Trophoblast cell (in vitro differentiated cells and primary cell): ENCODE measurements around the gene TUB.

Source experiments
- DNase-seq, 2 donors: peaks; one replicate each; pipeline ENCODE4 v3.0.0-alpha.2; 2016
- H2AFZ ChIP-seq: 2 replicates; pipeline ENCODE4 v1.6.1; 2013; ENCODE audit warnings: low read length, moderate library complexity, mild to moderate bottlenecking; ENCODE audit not compliant: insufficient read depth, poor library complexity
- H2AK5ac ChIP-seq: 2 replicates; pipeline ENCODE4 v1.6.1; 2013; ENCODE audit warnings: mild to moderate bottlenecking, low read length
- H2BK120ac ChIP-seq: 2 replicates; pipeline ENCODE4 v1.6.1; 2013; ENCODE audit warnings: low read length, mild to moderate bottlenecking, moderate library complexity; ENCODE audit not compliant: insufficient read depth, poor library complexity
- H2BK12ac ChIP-seq: 2 replicates; pipeline ENCODE4 v1.6.1; 2013; ENCODE audit warnings: mild to moderate bottlenecking, low read length, moderate library complexity
- H2BK5ac ChIP-seq: 2 replicates; pipeline ENCODE4 v1.6.1; 2013; ENCODE audit warnings: low read length, low read depth, moderate library complexity, mild to moderate bottlenecking; ENCODE audit not compliant: poor library complexity
- H3K14ac ChIP-seq: 2 replicates; pipeline ENCODE4 v1.6.1; 2013; ENCODE audit warnings: mild to moderate bottlenecking, low read length
- H3K18ac ChIP-seq: 2 replicates; pipeline ENCODE4 v1.6.1; 2013; ENCODE audit warnings: mild to moderate bottlenecking, low read length
- H3K23ac ChIP-seq: 2 replicates; pipeline ENCODE4 v1.6.1; 2013; ENCODE audit warnings: low read length
- H3K27ac ChIP-seq: 2 replicates; pipeline ENCODE4 v1.5.1; 2013; ENCODE audit warnings: low read depth, mild to moderate bottlenecking, inconsistent platforms, low read length, moderate library complexity
- H3K27me3 ChIP-seq: 2 replicates; pipeline ENCODE4 v1.6.1; 2013; ENCODE audit warnings: inconsistent platforms, mild to moderate bottlenecking, low read length, moderate library complexity; ENCODE audit not compliant: insufficient read depth
- H3K36me3 ChIP-seq, 2 experiments: 1 replicate in 1 of 2; 2 replicates in 1 of 2; pipeline ENCODE4 v1.6.1; 2013; ENCODE audit warnings: low read length in 2 of 2, mild to moderate bottlenecking in 2 of 2, moderate library complexity in 1 of 2; ENCODE audit not compliant: insufficient read depth in 2 of 2, control insufficient read depth in 1 of 2
- H3K4ac ChIP-seq: 2 replicates; pipeline ENCODE4 v1.6.1; 2013; ENCODE audit warnings: low read depth, mild to moderate bottlenecking, low read length, moderate library complexity
- H3K4me1 ChIP-seq, 2 experiments: 1 replicate in 1 of 2; 2 replicates in 1 of 2; pipeline ENCODE4 v1.6.1; 2013; ENCODE audit warnings: low read length in 2 of 2, mild to moderate bottlenecking in 2 of 2, moderate library complexity in 1 of 2; ENCODE audit not compliant: insufficient read depth in 2 of 2, control insufficient read depth in 1 of 2
- H3K4me2 ChIP-seq: 2 replicates; pipeline ENCODE4 v1.6.1; 2013; ENCODE audit warnings: inconsistent platforms, mild to moderate bottlenecking, low read length, moderate library complexity
- H3K4me3 ChIP-seq: 2 replicates; pipeline ENCODE4 v1.5.1; 2013; ENCODE audit warnings: mild to moderate bottlenecking, low read depth, low read length, inconsistent platforms
- H3K79me1 ChIP-seq: one replicate; pipeline ENCODE4 v1.6.1; 2013; ENCODE audit warnings: low read length
- H3K79me2 ChIP-seq: 2 replicates; pipeline ENCODE4 v1.6.1; 2013; ENCODE audit warnings: low read length, mild to moderate bottlenecking; ENCODE audit not compliant: control insufficient read depth, insufficient read depth, poor library complexity
- H3K9ac ChIP-seq: 2 replicates; pipeline ENCODE4 v1.6.1; 2013; ENCODE audit warnings: mild to moderate bottlenecking, low read length
- H3K9me3 ChIP-seq: 2 replicates; pipeline ENCODE4 v1.6.1; 2013; ENCODE audit warnings: low read depth, mild to moderate bottlenecking, control low read depth, inconsistent platforms, low read length; ENCODE audit not compliant: insufficient read depth
- H4K12ac ChIP-seq: 2 replicates; pipeline ENCODE4 v1.6.1; 2013; ENCODE audit warnings: low read depth, mild to moderate bottlenecking, low read length, moderate library complexity
- H4K8ac ChIP-seq: 2 replicates; pipeline ENCODE4 v1.6.1; 2013; ENCODE audit warnings: low read depth, mild to moderate bottlenecking, low read length, moderate library complexity
- H4K91ac ChIP-seq: one replicate; pipeline ENCODE4 v1.6.1; 2013; ENCODE audit warnings: low read depth, mild to moderate bottlenecking, low read length, moderate library complexity
- WGBS: extraction: QIAGEN DNeasy Blood & Tissue Kit; methylation state at CpG from one replicate; pipeline ENCODE4 v1.1.7; 2013; ENCODE audit warnings: missing lambda C conversion rate; ENCODE audit not compliant: insufficient read length, insufficient coverage; ENCODE audit errors: extremely low coverage; 5-methylcytosine and 5-hydroxymethylcytosine counted together

TUB gene

DNA sequence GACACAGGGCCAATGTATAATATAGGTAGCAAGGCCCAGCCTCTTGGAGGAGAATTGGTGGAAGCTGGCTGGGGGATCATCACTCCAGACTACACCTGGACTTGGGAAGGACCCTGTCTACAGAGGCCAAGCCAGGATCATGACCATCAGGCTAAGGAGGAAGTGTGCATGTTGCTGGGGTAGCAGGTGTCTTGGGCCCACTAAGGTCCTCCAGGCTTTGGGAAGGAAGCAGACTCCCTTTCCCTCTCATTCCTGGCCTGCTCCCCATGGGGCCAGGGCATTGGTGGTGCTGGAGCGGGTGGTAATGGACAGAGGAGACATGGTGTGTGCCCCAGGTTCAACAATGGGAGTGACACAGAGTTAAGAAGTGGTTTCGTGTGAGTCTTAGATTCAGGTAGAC lies 16.0 kb upstream of the TUB start:
- Histone ChIP-seq H2AK5ac (no peak overlapping the region), H2BK5ac (no peak overlapping the region), H3K4me3 (no peak overlapping the region), H3K14ac (no peak overlapping the region), H3K79me1 (no peaks in the 10 kb centered on the region), H3K18ac (no peak overlapping the region), H3K27me3 (no peaks in the 10 kb centered on the region), H3K79me2 (no peaks in the 10 kb centered on the region), H2BK12ac (no peak overlapping the region), H3K23ac (no peak overlapping the region), H2BK120ac (no peak overlapping the region), H4K12ac (no peak overlapping the region), H4K8ac (no peak overlapping the region), H3K4ac (no peak overlapping the region), H2AFZ (no peak overlapping the region), H3K9me3 (no peaks in the 10 kb centered on the region), H3K27ac (no peak overlapping the region), H4K91ac (no peak overlapping the region), H3K4me2 (no peak overlapping the region), H3K9ac (no peak overlapping the region), H3K4me1 (no peaks in the 10 kb centered on the region), H3K36me3 (no peaks in the 10 kb centered on the region)
- WGBS: no CpG with 5 or more reads among the region's 2 CpGs
- no peak for DNase-seq

DNA sequence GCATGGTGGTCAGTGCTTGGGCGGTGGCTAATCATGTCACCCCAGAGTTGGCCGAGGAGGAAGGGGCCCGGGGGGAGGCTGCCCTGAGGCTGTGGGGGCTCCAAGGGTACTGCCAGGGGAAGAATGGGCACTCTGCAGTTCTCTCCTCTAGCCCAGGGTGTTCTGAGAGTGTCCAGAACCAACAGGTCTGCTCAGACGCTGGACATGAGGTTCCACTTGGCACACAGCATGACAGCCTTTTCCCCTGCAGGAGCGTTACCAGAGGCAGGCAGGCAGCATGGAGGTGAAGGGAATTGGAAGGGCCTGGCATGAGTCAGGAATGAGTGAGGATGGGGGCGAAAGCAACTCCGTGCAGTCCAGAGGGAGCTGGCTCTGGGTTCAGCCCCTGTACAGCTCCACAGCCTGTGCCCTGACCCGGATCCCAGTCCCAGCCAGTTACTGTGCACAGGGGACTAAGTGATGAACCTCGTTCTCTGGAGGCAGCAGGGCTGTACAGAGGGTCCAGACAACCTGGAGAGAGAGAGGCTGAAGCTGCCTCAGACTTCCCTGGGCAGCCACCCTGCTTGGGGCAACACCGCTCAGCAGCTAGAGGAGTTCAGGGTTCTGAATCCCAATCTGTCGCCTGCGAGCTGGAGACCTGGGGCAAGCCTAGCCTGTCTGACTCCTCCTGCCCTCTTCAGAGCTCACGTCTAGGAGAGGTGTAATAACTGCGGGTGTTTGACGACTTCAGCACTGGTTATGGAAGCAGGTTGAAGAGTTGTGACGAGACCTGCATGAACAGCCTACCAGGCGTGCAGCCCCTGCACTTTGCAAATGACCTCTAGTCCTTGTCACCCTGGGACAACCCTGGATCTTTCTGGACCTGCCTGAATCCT lies 14.7 kb upstream of the TUB start:
- Histone ChIP-seq H2AFZ (no peak overlapping the region), H3K4ac (no peak overlapping the region), H3K79me1 (no peaks in the 10 kb centered on the region), H2BK5ac (no peak overlapping the region), H3K9me3 (no peaks in the 10 kb centered on the region), H2BK120ac (no peak overlapping the region), H3K4me1 (no peaks in the 10 kb centered on the region), H3K23ac (no peak overlapping the region), H3K9ac (no peak overlapping the region), H3K79me2 (no peaks in the 10 kb centered on the region), H4K12ac (no peak overlapping the region), H3K14ac (no peak overlapping the region), H4K8ac (no peak overlapping the region), H3K27me3 (no peaks in the 10 kb centered on the region), H3K36me3 (no peaks in the 10 kb centered on the region), H2BK12ac (no peak overlapping the region), H3K27ac (no peak overlapping the region), H3K4me2 (no peak overlapping the region), H3K4me3 (no peak overlapping the region), H2AK5ac (no peak overlapping the region), H3K18ac (no peak overlapping the region), H4K91ac (no peak overlapping the region)
- DNase-seq: no peak
- WGBS: no CpG with 5 or more reads among the region's 17 CpGs

DNA sequence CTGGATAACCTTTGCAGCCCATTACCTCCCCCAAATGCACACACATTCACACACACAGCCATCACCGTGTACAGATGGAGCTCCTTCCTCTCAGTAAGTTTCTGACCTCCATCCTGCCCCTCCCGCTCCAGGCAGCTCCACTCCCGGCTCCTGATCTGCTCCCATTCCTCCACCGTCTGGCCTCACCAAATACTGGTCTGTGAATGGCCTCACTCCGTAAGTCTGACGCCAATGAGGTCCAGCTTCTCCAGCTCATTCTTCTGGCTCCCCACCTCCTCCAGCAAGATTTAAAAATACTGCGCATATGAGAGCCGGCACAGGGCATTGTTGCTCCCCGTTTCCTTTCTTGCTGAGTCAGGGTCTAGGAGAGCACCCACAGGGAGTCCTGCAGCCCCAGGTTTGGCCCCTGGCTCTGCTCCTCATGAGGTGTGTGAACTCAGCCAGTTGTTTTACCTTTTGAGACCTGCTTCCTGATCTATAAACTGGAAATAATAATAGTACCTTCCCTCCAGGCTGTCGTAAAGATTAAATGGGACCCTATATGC lies 14.0 kb upstream of the TUB start:
- no peaks in the 10 kb centered on the region for H3K36me3 ChIP-seq
- H4K91ac ChIP-seq: no peak overlapping the region
- no peak overlapping the region for H4K12ac ChIP-seq
- no peaks in the 10 kb centered on the region for H3K79me2 ChIP-seq
- H3K9me3 ChIP-seq: no peaks in the 10 kb centered on the region
- H3K27ac ChIP-seq: no peak overlapping the region
- DNase-seq: no peak
- no peak overlapping the region for H2AK5ac ChIP-seq
- no peak overlapping the region for H2BK12ac ChIP-seq
- H3K4me1 ChIP-seq: no peaks in the 10 kb centered on the region
- no peak overlapping the region for H2BK120ac ChIP-seq
- H3K9ac ChIP-seq: no peak overlapping the region
- no peak overlapping the region for H2AFZ ChIP-seq
- H4K8ac ChIP-seq: no peak overlapping the region
- no peak overlapping the region for H3K4me3 ChIP-seq
- no CpG with 5 or more reads among the region's 10 CpGs for WGBS
- H3K18ac ChIP-seq: no peak overlapping the region
- no peak overlapping the region for H3K23ac ChIP-seq
- H3K79me1 ChIP-seq: no peaks in the 10 kb centered on the region
- H3K4me2 ChIP-seq: no peak overlapping the region
- H2BK5ac ChIP-seq: no peak overlapping the region
- H3K14ac ChIP-seq: no peak overlapping the region
- no peaks in the 10 kb centered on the region for H3K27me3 ChIP-seq
- no peak overlapping the region for H3K4ac ChIP-seq

DNA sequence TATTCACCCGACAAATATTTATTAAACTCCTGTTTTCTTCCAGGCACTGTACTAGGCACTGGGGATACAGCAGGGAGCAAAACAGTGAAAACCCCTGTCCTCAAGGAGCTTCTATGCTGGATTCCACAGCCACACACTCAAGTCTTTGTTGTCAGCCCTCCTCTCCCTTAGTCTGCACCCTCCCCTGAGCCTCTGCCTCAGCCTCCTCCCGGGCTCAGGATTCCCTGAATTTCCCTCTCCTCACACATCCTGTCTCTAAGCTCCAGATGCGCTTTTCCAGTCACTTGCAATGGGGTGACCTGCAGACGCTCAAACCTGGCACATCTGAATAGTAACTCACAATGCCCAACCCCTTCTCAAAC lies 13.5 kb upstream of the TUB start:
- no peak overlapping the region for H2BK5ac ChIP-seq

More for the DNA sequence above, 13.5 kb upstream of the TUB start:
- no peak for DNase-seq
- Histone ChIP-seq H2AK5ac (no peak overlapping the region), H3K4ac (no peak overlapping the region), H3K4me3 (no peak overlapping the region), H4K8ac (no peak overlapping the region), H3K36me3 (no peaks in the 10 kb centered on the region), H4K12ac (no peak overlapping the region), H2AFZ (no peak overlapping the region), H3K23ac (no peak overlapping the region), H3K9me3 (no peaks in the 10 kb centered on the region), H3K14ac (no peak overlapping the region), H3K27ac (no peak overlapping the region), H2BK12ac (no peak overlapping the region), H2BK120ac (no peak overlapping the region), H3K79me2 (no peaks in the 10 kb centered on the region), H3K9ac (no peak overlapping the region), H3K79me1 (no peaks in the 10 kb centered on the region), H3K4me1 (no peaks in the 10 kb centered on the region), H4K91ac (no peak overlapping the region), H3K4me2 (no peak overlapping the region), H3K27me3 (no peaks in the 10 kb centered on the region), H3K18ac (no peak overlapping the region)
- no CpG with 5 or more reads among the region's 4 CpGs for WGBS
